ENCODE results near the gene ACBD3. TPM values are rescaled to one million over a fixed set of nuclear protein-coding genes. Genes with fewer than 3 reads are reported as not detected.

The ACBD3 gene
- total RNA-seq, 1 donor from 2014 or later = 27.9 TPM

Other genes starting within 250 kb of the ACBD3 start
- not detected in 2 replicates for gene LEFTY2, start 245.5 kb downstream of the ACBD3 start, total RNA-seq
- gene SDE2, start 187.4 kb downstream of the ACBD3 start, total RNA-seq = 19.4 and 28.6 TPM in 2 replicates
- 183 and 315 TPM in 2 replicates for gene H3-3A, start 124.0 kb downstream of the ACBD3 start, total RNA-seq
- 0.13 TPM in 2 replicates for gene MIXL1, start 36.9 kb upstream of the ACBD3 start, total RNA-seq
- 4.3 and 5.6 TPM in 2 replicates for gene LIN9, start 122.4 kb upstream of the ACBD3 start, total RNA-seq
- 119 and 136 TPM in 2 replicates for gene PARP1, start 221.4 kb upstream of the ACBD3 start, total RNA-seq